Hindlimb muscle (tissue), 1 donor: Measurements from ENCODE around the gene C17orf67. TPM values are rescaled to one million over a fixed set of nuclear protein-coding genes. Genes with fewer than 3 reads are reported as not detected.

Experiments
- DNase-seq: peaks from one replicate; pipeline ENCODE4 v3.0.0-alpha.2; 2013
- polyA plus RNA-seq: library from polyadenylated mRNA; unstranded; fragments of 120-200 nt; gene quantifications from one replicate; pipeline ENCODE4 v1.2.1, GENCODE V29; 2013; ENCODE audit not compliant: insufficient read length

Gene C17orf67
- polyA plus RNA-seq, 1 donor: 2.3 TPM

- DNase-seq: no peak
These were observed 25.2 kb downstream of the C17orf67 start for GRCh38 chr17:56808503-56808902.

DNA sequence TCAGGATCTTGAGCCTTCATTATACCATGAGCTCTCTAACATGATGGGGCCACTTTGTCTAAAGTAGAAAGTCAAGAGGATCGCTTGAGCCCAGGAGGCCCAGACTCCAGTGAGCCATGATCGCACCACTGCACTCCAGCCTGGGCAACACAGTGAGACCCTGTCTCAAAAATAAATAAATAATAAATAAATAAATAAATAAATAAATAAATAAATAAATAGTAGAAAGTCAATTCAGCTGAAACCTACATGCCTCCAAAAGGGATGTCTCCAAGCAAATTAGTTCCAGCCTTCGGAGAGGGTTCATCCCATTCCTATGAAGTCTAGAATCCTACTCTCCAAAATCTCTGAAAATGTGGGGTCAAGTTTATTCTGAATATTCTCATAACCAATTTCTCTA is 26.0 kb downstream of the C17orf67 start:
- DNase-seq: no peak

DNA sequence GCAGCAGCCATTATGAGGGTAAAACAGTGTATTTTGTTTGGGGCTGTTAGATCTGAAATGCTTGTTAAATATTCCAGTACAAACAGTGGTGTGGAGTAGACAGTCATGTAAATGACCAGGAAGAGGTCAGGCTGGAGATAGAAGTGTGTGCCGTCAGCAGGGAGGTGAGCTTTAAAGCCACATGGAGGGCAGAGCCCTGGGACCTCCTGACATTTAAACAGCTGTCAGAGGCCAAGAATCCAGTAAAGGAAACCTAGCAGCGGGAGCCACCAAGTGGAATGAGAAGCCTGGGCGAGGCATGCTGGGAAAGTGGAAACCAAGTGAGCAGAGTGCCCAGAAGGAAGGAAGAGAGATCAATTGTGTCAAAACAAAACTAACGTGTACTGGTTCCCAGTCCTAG is 26.8 kb downstream of the C17orf67 start:
- no peak for DNase-seq

- DNase-seq: no peak
These were observed 29.3 kb downstream of the C17orf67 start for GRCh38 chr17:56804454-56804853.

DNA sequence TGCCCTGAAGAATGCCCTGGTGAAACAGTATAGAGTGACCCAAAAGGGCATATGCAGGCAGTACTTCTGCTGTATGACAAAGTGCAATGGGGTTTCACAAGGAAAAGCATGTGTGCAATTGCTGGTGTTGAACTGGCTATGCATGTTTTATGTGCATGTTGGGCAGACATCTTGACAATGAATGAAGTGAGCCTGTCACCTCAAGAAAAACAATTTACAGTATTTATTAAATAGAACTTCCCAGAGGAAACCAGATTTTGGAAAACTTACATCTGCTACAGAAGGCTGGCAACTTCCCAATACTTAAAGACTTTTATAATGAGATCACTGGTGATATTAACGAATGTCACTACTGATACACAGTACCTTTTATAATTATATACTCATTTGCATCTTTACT is 30.6 kb downstream of the C17orf67 start:
- no peak for DNase-seq

GRCh38 chr17:56801459-56802178 is 32.1 kb downstream of the C17orf67 start:
- DNase-seq: no peak

DNA sequence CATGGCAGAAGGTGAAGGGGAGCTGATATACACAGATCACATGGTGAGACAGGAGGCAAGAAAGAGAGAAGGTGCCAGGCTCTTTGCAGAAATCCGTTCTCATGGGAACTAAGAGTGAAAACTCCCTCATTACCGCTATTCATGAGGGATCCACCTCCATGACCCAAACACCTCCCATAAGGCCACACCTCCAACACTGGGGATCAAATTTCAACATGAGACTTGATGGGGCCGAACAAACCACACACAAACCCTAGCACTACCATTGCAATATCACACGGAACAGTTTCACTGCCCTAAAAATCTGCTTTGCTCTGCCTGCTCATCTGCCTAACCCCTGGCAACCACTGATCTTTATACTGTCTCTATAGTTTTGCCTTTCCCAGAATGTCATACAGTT is 34.8 kb downstream of the C17orf67 start:
- no peak for DNase-seq

DNA sequence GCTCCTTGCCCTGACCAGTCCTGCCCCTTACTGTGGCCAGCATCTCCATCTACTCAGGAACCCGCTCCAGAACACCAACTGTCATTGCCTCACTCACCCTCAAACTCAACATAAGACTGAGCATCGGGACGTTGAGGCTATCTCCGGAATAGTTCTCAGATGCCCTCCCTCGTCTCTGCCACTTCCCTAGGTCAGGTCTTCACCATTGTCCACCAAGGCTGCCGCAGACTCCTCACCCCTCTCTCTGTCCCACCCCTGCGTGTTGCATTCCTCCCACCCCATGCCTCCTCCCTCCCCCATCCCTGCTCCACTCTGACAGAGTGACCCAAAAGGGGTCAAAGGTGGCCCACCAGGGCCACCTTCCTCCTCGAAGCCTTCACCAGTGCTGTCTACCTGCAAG is 37.2 kb downstream of the C17orf67 start:
- no peak for DNase-seq

DNA sequence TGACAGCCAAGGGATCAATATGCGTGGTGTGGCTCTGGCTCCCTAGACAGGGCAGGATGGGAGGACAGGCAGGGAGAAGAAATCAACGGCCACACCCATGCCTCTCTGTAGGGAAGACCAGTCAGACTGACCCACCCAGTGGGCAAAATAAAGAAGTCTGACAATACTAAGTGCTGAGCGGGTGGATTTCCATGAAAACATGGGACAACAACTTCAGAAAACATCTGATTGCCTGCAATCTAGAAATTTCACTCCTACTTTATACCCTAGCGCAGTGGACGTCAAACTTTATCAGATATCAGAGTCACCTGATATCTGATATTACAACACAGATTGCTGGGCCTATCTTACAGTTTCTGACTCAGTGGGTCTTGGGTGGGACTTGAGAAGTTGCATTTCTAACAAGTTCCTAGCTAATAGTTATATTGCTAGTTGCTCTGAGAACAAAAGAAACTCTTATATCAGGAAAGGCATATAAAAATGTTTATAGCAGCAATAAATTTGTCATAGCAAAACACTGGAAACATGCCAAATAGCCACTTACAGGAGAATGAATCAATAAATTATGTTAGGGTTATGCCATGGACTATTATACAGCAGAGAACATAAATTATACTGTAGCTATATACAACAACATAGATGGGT is 38.4 kb downstream of the C17orf67 start:
- DNase-seq: no peak

- DNase-seq: no peak
These were observed 39.8 kb downstream of the C17orf67 start for GRCh38 chr17:56793957-56794356.

DNA sequence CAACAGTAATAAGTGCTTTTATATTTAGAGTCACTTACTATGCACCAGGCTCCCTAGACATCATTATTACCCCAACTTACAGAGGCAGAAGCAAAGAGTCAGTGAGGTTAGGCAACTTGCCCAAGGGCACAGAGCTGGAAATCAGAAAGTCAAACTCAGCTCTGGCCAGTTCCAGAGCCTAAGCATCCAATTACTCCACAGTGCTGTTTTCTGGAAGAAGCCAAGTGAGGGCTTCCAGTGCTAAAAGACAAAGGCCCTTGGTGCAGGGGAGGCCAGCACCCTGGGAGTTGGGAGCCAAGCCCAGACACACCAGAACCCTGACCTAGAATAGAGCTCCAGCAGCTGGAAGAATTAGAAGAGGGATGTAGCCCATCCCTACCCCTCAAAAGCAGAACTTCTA is 40.2 kb downstream of the C17orf67 start:
- no peak for DNase-seq

DNA sequence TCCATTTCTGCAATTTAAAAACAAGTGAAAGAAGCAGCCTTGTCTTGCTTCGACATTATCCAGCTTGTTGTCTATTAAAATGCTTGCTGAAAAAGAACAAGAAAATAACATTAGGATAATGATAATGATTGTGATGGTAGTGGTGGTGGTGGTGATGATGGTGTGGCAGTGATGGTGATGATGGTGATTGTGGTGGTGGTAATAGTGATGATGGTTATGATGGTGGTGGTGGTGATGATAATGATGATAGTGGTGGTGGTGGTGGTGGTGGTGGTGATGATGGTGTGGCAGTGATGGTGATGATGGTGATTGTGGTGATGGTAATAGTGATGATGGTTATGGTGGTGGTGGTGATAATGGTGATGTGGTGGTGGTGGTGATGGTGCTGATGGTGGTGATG is 41.5 kb downstream of the C17orf67 start:
- DNase-seq: no peak

DNA sequence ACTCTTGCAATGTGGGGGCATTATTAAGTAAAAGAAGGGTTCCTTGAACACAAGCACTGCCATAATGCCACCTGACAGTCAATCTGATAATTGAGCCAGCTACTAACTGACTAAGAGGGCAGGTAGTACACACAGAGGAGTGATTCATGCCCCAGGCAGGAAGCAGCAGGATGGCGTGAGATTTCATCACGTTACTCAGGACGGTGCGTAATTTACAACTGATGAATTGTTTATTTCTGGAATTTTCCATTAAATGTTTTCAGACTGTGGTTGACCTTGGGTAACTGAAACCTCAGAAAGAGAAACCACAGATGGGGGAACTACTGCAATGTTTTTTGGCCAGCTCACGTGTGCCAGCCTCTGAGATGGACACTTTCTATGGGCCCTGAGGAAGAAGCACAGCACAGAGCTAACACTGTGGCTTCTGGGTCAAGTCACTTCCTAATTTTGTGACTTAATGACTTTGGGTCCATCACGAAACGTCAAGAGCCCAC is 46.7 kb downstream of the C17orf67 start:
- no peak for DNase-seq

DNA sequence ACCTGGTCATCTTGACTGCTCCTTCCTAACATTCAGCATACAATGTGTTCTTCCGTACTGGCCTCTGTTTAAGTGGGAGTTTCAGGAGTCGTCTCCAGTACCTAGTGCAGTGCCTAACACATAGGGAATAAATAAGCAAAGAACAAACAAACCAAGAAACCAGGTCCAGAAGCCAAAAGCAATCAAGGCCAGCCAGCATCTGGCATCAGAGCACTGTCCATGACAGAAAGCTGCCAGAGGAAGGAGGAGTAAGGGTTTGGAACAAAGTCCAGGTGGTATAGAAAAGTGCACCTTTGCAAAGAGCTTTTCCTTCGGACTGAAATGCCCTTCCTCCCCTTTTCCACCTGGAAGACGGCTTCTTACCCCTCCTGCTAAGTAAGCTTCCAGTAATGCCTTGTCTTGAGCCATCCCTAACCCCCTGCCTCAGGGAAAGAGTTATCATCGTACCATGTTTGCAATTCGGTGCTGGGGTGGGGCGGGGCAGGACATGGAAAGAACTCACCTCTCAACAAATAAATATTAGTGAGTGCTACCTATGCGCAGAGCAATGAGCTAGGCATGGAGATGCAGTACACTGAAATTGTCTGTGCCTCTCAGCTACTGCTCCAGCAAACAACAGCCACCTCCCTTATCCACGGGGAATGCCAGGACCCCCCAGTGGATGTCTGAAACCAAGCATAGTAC is 47.6 kb downstream of the C17orf67 start:
- no peak for DNase-seq

DNA sequence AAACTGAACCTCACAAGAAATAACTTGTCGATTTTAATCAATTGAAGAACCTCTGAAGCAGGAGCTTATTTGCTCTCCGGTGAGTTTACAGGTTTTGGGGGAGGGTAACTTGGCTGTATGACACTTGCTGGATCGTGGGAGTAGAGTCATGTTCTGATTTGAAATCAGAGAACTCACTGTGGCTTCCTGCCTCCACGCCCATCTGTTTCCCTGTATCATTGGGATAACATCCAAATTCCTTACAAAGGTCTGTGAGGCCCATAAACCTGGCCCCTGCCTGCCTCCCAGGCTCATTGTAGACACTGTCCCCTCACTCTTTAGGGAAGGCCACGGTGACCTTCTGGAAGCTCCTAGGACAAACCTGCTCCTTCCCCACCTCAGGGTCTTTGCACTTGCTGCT is 48.3 kb downstream of the C17orf67 start:
- DNase-seq: no peak

DNA sequence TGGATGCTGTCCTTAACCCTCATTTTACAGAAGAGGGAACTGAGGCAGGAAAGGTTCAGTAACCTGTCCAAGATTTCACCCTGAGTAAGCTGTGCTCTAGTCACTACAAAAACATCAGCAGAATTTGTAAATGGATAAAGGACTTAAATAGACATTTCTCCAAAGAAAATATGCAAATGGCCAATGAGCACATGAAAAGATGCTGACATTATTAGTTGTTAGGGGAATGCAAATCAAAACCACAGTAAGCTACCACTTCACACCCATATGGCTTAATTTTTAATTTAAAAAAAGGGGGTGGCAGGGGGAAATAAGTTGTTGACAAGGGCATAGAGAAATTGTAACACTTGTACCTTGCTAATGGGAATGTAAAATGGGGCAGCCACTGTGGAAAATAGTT is 51.4 kb downstream of the C17orf67 start:
- DNase-seq: no peak

DNA sequence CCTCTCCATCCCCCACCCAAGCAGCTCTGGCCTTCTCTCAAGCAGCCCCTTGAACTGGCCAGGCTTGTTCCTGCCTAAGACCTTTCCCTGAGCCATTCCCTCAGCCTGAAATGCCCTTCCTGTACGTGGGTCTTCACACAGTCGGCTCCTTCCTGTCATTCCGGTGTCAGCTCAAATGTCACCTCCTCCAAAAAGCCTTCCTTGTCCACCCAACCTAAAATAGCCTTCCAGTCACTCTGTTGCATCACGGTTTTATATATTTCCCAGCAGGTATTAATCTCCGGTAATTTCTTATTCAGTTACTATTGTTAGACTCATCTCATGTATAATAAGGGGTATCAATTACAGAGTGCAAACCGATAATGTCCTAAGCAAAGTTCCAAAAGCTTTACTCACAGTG is 51.8 kb downstream of the C17orf67 start:
- DNase-seq: no peak

DNA sequence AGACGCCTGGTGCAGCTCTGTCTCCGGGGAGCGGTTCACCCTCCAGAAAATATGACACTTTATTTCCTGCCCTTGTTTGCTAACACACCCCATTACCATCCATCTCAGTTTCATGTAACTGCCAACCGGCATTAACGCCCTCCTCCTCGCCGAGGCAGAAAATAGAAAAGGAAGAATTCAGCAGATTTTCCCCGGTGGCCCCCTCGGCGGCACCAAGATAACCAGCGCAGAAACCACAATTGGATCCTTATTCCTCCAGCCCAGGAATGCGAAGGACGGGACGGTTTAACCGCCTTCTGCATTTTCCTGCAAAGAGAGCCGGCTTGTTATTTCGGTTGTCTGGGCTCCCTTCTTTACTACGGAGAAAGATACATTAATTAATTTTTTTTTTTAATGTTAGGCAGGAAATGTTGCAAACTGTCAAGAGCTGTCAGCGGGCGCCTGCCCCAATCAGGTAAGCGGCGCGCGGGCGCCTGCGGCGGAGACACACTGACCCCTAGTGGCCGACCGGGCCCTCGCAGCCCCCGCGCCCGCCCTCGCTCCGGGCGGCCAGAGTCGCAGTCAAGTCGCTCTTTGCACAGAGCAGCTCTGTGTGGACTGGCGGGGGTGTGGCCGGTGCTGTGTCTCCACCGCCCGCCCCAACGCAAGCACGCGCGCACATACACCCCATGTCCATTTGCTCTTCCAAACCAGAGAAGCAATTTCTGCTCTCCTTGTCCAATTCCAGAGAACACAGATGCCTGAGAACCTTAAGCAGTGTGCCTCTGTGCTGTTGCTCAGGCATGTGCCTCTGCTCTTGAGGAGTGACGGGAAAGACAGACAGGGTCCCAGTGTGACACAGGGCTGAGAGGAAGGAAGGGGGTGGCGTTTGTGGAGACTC is 53.6 kb downstream of the C17orf67 start:
- peak; percentile 66 for DNase-seq

GRCh38 chr17:56779322-56779721 is 54.4 kb downstream of the C17orf67 start:
- DNase-seq: no peak

- no peak for DNase-seq
These were observed 54.8 kb downstream of the C17orf67 start for GRCh38 chr17:56778898-56779297.

DNA sequence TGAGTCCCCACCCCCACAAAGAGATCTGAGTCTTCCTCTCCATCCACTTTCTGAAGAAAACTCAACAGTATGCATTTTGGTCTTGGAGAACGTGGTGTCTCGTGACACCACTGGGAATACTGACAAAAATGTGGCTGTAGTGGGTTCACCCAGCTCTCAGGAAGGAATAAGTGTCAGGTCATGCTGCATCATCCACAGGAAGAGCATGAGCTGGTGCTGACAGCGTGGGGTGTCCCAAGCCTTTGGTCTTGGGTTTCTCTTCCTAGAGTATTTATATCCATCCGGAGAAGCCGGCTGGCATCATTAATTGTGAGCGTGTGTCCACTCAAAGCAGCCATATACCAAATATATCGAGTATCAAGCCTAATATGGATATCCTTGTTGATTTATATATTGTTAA is 55.9 kb downstream of the C17orf67 start:
- DNase-seq: no peak

- DNase-seq: no peak
These were observed 59.1 kb downstream of the C17orf67 start for GRCh38 chr17:56774650-56775049.

- DNase-seq: no peak
These were observed 60.6 kb downstream of the C17orf67 start for GRCh38 chr17:56773124-56773523.
